Measurements from ENCODE around the gene ZNF264. TPM values are rescaled to one million over a fixed set of nuclear protein-coding genes. Genes with fewer than 3 reads are reported as not detected.

Gene ZNF264
- total and polyA plus RNA-seq, 4 donors = 2.5 to 22.6 (median 8.0) TPM

DNA sequence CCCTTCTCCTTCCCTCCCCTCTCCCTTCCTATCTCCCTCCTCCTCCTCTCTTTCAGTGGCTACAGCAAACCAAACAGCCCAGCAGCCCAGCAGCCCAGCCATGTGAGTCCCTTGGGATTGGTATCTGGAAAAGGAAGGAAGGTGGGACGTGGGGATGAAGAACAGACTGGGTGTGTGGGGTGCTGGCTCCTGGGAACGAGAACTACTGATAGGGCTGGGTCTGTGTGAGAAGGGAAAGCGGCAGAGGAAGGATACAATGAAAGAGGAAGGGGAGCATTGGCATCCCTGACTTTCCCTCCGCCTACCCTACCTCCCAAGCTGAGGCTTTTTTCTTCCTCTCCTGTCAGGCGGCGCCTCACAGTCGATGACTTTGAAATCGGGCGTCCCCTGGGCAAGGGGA is 40.4 kb downstream of the ZNF264 start:
- WGBS = 83% methylated on average over 9 of the region's 9 CpGs
- H3K4me1 ChIP-seq (ENCODE audit: control insufficient read depth in 4 of 4, insufficient read depth in 4 of 4, low read length in 3 of 4) = no peaks in the 10 kb centered on the region
- no peaks in the 10 kb centered on the region for H3K9me3 ChIP-seq (ENCODE audit: control insufficient read depth in 4 of 4, low read length in 3 of 4)
- DNase-seq (ENCODE audit: low spot score) = no peak
- H3K36me3 ChIP-seq (ENCODE audit: control insufficient read depth in 4 of 4, insufficient read depth in 3 of 4, low read depth in 1 of 4, low read length in 3 of 4) = peaks cover 0 to 2% (median 0%) of the 10 kb centered on the region in 4 donors
- no peak overlapping the region for H3K27ac ChIP-seq (ENCODE audit: low read depth in 1 of 2, low read length in 2 of 2)
- H3K27me3 ChIP-seq (ENCODE audit: control insufficient read depth in 4 of 4, insufficient read depth in 4 of 4, low read length in 3 of 4) = no peaks in the 10 kb centered on the region
- TF ChIP-seq SP1 (IDR thresholded peaks at IDR 0.05) = no peak
- TF ChIP-seq REST (IDR thresholded peaks at IDR 0.05) = no peak
- no peak overlapping the region for H3K4me3 ChIP-seq (ENCODE audit: low read depth in 1 of 3, low read length in 3 of 3)
- H3K9ac ChIP-seq (ENCODE audit: low read depth in 1 of 2, low read length in 2 of 2) = no peak overlapping the region

- Histone ChIP-seq H3K27me3 (ENCODE audit: control insufficient read depth in 4 of 4, insufficient read depth in 4 of 4, low read length in 3 of 4) (no peaks in the 10 kb centered on the region), H3K36me3 (ENCODE audit: control insufficient read depth in 4 of 4, insufficient read depth in 3 of 4, low read depth in 1 of 4, low read length in 3 of 4) (peaks cover 0 to 2% (median 0%) of the 10 kb centered on the region in 4 donors), H3K27ac (ENCODE audit: low read depth in 1 of 2, low read length in 2 of 2) (no peak overlapping the region), H3K4me3 (ENCODE audit: low read depth in 1 of 3, low read length in 3 of 3) (no peak overlapping the region), H3K4me1 (ENCODE audit: control insufficient read depth in 4 of 4, insufficient read depth in 4 of 4, low read length in 3 of 4) (no peaks in the 10 kb centered on the region), H3K9ac (ENCODE audit: low read depth in 1 of 2, low read length in 2 of 2) (no peak overlapping the region), H3K9me3 (ENCODE audit: control insufficient read depth in 4 of 4, low read length in 3 of 4) (no peaks in the 10 kb centered on the region)
- no peak for DNase-seq (ENCODE audit: low spot score)
- 89% methylated on average over 1 of the region's 1 CpG for WGBS
- TF ChIP-seq RXRA (IDR thresholded peaks at IDR 0.05) (no peak), CTCF (IDR thresholded peaks at IDR 0.05; ENCODE audit: low read depth, low read length, missing input control) (no peak), REST (IDR thresholded peaks at IDR 0.05) (no peak), FOXA1 (IDR thresholded peaks at IDR 0.05) (no peak), ATF3 (IDR thresholded peaks at IDR 0.05) (no peak), TAF1 (conservative IDR thresholded peaks at IDR 0.05) (no peak), HNF4A (conservative IDR thresholded peaks at IDR 0.05) (no peak), RAD21 (IDR thresholded peaks at IDR 0.05) (no peak), EGR1 (IDR thresholded peaks at IDR 0.05; ENCODE audit: low read depth in 2 of 2) (no peak), FOXA2 (IDR thresholded peaks at IDR 0.05) (no peak), YY1 (IDR thresholded peaks at IDR 0.05) (no peak), NR2F2 (IDR thresholded peaks at IDR 0.05) (no peak), GABPA (IDR thresholded peaks at IDR 0.05 in 1 of 2, conservative IDR thresholded peaks at IDR 0.05 in 1 of 2) (no peak), JUND (IDR thresholded peaks at IDR 0.05) (no peak), HNF4G (IDR thresholded peaks at IDR 0.05) (no peak)
- TF ChIP-seq, protein P1, sequence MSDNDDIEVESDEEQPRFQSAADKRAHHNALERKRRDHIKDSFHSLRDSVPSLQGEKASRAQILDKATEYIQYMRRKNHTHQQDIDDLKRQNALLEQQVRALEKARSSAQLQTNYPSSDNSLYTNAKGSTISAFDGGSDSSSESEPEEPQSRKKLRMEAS (IDR thresholded peaks at IDR 0.05) = no peak
- TF ChIP-seq, protein P2, sequence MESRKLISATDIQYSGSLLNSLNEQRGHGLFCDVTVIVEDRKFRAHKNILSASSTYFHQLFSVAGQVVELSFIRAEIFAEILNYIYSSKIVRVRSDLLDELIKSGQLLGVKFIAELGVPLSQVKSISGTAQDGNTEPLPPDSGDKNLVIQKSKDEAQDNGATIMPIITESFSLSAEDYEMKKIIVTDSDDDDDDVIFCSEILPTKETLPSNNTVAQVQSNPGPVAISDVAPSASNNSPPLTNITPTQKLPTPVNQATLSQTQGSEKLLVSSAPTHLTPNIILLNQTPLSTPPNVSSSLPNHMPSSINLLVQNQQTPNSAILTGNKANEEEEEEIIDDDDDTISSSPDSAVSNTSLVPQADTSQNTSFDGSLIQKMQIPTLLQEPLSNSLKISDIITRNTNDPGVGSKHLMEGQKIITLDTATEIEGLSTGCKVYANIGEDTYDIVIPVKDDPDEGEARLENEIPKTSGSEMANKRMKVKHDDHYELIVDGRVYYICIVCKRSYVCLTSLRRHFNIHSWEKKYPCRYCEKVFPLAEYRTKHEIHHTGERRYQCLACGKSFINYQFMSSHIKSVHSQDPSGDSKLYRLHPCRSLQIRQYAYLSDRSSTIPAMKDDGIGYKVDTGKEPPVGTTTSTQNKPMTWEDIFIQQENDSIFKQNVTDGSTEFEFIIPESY (IDR thresholded peaks at IDR 0.05) = no peak
These were observed 41.9 kb downstream of the ZNF264 start for GRCh38 chr19:57233207-57233606.
